Measurements from ENCODE around the gene NAPSA.

The NAPSA gene

DNA sequence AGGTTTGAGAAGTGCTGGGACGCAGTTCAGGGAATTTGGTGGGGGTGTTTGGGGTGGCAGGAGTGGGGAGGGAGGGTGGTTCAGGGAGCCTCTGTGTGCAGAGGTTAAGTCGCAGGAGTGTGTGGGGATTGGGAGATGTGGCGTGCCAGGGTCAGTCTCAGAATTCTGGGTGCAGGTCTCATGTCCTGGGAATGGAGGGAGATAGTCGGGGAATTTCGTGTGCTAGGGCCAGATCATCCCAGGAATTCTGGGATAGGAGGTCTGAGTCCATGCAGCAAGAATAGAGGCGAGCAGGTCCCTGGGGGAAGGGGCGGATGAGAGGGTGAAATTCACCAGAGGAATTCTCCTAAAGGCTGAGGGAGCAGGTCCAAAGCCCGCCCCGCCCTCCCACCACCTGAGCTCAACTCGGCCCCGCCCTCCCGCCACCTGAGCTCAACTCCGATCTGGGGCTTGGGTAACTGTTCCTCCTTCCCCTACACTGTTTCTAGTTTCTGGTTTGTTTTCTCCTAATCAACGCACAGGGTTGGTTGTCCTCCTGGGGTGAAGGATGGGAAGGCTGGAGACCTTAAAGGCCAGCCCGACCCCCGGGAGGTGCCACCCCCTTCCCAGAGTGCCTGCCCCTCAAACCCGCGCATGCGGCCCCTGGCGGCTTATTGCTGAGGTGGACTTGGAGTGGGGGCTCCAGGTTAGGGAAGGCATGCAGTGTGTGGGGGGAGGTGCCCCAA is 51.5 kb downstream of the NAPSA start:
- DNase-seq = no peak

DNA sequence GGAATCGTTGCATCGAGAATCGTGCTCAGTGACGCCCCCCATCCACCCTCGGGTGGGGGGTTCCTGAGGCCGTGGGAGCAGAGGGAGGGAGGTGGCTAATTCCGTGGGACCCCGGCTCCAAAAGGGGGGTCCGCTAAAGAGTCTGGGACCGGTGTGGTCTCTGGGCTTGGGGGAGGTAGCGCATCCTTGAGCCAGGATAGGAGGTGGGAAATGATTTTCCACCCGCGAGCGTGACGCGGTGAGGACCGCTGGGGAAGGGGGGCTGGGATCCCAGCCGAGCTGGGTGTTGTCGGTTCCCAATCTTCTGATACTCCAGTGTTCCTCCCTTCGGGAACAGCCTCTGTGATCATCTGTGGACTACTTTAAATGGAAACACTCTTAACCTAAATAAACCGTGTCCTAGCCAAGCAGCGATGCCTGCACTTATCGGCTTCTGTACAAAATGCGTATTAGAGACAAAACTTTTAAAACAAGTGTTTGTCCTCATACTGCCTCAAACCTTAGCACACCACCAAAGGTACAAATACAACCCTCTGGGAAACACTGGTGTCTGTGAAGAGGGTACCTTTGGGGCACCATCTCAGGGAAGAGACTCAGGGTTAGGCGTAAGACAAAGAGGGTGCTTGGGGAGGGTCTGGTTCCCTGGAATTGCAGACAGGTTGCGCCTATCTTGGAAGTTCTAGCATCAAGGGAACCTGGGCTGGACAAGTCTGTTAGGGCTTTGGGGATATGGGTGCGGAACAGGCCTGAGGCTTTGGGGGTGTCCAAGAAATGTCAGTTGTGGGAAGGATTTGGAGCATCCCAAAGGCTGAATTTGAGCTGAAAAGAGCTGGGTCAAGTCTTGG is 52.2 kb downstream of the NAPSA start:
- no peak for DNase-seq

DNA sequence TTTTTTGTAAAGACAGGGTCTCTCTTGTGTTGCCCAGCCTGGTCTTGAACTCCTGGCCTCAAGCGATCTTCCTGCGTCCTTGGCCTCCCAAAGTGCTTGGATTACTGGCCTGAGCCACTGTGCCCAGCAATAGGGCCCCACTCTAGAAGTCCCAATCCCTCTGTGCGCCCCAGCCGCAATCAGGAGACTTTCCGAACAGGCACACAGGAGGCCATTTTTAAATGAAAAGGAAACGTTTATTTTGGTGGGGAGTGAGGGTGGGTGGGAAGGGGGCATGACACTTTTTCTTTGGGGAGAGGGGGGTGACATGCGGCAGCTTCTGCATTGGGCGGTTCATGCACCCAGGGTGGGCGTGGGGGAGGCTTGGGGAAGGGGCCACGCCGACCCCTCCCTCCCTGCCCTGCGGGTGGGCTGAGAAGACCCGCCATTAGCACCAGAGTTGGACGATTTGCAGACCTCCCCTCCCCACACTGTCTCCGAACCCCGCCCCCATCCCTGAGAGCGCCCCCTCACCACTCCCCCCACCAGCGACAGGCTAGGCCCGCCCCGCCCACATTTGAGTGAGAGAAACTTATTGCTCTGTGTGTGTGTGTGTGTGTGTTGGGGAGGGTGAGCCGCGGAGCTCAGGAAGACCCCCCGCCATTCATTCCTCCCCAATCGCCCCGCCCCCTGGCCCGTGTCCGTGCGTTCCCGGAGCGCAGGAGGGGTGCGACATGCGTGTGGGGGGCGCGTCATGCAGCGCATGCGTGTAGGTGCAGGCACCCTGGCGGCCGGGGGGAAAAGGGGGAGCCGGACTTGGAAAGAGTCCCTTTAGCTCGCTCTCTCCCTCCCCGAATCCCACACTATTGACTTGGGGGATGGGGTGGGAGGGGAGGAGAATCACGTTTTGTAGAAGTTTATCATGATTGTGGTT is 53.5 kb downstream of the NAPSA start:
- DNase-seq = no peak

DNA sequence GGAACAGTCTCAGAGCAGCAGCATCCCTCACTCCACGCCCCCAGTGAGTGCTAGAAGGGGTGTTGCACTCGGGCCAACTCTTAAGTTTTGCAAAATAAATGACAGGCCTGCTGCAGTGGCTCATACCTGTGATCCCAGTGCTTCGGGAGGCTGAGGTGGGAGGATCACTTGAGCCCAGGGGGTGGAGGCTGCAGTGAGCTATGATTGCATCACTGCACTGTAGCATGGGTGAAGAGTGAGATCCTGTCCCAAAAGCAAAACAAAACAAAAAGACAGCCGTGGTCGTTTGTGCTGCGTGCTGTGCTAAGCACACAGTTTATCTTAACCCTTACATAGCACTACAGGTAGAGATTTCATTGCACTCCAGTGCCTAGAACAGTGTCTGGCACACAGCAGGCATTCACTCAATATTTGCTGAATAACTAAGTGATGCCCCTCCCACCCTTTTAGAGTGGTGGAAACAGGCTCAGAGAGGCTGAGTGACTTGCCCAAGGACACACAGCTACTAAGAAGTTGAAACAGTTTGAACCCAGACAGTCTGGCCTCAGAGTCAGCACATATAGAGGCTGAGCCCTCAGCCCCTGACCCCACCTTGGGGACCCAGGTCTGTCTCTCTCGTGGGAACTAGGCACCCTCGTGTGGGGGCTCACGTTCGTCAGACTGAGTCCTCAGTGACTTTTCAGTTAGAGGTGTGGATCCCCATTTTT is 54.5 kb downstream of the NAPSA start:
- DNase-seq = no peak

DNA sequence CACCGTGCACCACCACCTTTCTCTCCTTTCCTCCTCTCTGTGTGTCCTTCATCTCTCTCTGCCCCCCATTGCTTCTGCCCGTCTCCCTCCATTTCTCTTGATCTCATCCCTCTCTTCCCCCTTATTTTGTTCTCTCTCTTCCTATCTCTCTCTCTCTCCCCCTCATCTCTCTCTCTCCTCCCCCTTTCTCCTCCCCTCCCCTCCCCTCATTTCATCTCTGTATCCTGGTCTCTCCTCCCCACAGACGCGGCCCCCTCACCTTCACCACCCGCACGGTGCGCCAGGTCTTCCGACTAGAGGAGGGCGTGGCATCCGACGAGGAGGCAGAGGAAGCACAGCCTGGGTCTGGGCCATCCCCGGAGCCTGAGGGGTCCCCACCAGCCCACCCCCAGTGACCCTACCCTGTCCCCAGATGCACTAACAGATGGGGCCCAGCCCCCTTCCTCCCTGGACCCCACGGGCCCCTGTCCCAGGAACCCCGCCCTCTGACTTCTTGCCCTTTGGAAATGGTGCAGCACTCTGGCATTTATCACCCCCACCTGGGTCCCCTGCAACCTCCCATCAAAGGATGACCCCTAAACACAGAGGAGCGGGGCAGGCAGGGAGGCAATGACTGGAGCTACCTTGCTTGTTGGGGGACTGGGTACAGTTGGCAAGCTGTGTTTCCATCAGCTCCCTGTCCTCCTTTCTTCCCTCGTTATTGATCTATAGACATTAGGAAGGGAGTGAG is 55.9 kb downstream of the NAPSA start:
- no peak for DNase-seq

DNA sequence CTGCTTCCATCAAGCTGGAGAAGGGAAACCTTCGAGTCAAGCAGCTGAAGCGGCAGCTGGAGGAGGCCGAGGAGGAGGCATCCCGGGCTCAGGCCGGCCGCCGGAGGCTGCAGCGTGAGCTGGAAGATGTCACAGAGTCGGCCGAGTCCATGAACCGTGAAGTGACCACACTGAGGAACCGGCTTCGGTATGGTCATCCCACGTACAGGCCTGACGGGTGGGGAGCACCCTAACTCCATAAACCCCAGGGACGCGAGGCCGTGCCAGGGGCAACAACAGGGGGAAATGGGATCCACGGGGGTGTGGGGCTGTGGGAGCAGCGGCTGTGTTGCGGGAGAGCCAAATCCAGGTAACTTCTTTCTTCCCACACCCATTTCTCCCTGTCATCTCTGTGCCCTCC is 56.4 kb downstream of the NAPSA start:
- DNase-seq = no peak
